ENCODE data around the gene BAG5. TPM values are rescaled to one million over a fixed set of nuclear protein-coding genes. Genes with fewer than 3 reads are reported as not detected.

BAG5 gene
- total RNA-seq, 1 experiment from 2014 or later: 22.5 TPM

DNA sequence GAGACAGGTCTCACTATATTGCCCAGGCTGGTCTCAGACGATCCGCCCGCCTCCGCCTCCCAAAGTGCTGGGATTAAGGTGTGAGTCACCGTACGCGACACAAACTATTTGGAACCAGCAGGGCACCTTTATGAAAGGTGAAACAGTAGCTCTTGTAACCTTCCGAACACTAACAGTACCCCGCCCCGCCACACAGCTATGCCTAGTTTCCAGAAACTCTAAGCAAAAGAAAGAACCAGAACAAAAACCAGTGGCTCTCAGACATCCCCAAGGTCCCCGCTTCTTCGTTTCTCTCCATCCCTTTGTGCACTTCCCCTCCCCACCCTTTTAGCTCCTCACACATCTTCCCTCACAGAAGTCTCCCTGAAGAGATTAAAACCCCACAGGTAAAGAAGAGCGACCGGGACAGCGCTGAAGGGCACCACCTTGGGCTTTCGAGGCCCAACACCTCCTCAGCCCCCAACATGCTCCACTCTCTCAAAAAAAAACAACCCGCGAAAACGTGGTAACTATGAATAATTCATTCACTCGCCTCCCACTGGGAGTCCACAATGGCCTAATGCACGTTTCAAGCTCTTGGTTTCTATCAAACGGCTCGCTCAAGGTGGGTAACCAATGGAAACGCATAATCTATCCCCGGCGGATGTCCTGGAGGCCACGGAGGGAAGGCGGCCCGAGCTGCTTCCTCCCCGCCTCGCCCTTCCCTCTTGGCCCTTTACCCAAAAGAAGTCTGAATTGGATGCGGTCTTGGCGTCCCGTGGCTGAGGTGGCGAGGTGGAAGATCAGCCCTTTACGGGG, 877 bp downstream of the BAG5 start:
- POLR2A ChIA-PET: interaction anchor here (0.6 kb wide), 1 partner anchor 11 kb away, joined by 3 read pairs; no protein-coding TSS in a partner anchor
- TF ChIP-seq REST (IDR thresholded peaks at IDR 0.05; ENCODE audit: insufficient read depth in 1 of 2, low read depth in 2 of 2, low read length in 1 of 2) (no peak), SIN3A (IDR thresholded peaks at IDR 0.05; ENCODE audit: borderline replicate concordance, insufficient read depth, low read depth, low read length) (no peak), POLR2AphosphoS5 (IDR thresholded peaks at IDR 0.05; ENCODE audit: low read depth, low read length) (no peak), TCF7L2 (IDR thresholded peaks at IDR 0.05; ENCODE audit: low read depth, low read length) (no peak)
- TF ChIP-seq, protein P1, sequence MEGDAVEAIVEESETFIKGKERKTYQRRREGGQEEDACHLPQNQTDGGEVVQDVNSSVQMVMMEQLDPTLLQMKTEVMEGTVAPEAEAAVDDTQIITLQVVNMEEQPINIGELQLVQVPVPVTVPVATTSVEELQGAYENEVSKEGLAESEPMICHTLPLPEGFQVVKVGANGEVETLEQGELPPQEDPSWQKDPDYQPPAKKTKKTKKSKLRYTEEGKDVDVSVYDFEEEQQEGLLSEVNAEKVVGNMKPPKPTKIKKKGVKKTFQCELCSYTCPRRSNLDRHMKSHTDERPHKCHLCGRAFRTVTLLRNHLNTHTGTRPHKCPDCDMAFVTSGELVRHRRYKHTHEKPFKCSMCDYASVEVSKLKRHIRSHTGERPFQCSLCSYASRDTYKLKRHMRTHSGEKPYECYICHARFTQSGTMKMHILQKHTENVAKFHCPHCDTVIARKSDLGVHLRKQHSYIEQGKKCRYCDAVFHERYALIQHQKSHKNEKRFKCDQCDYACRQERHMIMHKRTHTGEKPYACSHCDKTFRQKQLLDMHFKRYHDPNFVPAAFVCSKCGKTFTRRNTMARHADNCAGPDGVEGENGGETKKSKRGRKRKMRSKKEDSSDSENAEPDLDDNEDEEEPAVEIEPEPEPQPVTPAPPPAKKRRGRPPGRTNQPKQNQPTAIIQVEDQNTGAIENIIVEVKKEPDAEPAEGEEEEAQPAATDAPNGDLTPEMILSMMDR (IDR thresholded peaks at IDR 0.05): no peak
- H3K27ac ChIP-seq (ENCODE audit: low read length): peak overlapping the region; percentile 85
- in situ Hi-C loops (cut with HindIII; ENCODE audit: low pct_unique_long_range_greater_than_20kb, low sequenced_read_pairs) (no loop called here), intact Hi-C loops (cut with micrococcal nuclease; ENCODE audit: unreplicated experiment) (no loop called here)
- peaks cover 25% of the 10 kb centered on the region for H3K36me3 ChIP-seq (ENCODE audit: control insufficient read depth, insufficient read depth, low read length)
- peak overlapping the region; percentile 89 to 97 for H3K4me3 ChIP-seq (ENCODE audit: low read depth in 2 of 2, low read length in 2 of 2)
- CTCF ChIA-PET: no interaction called here
- no TSS peak for BruUV-seq (replicated peaks)
- H3K4me1 ChIP-seq (ENCODE audit: control insufficient read depth, insufficient read depth, low read length): peaks cover 42% of the 10 kb centered on the region
- ATAC-seq (peak; percentile 2; the same call in 1 of the 2 replicates), DNase-seq (ENCODE audit: low read depth, low spot score) (no peak)
- H3K9me3 ChIP-seq (ENCODE audit: control insufficient read depth, insufficient read depth, low read depth, low read length): no peaks in the 10 kb centered on the region
- H3K27me3 ChIP-seq (ENCODE audit: control insufficient read depth, insufficient read depth, low read length): no peaks in the 10 kb centered on the region

DNA sequence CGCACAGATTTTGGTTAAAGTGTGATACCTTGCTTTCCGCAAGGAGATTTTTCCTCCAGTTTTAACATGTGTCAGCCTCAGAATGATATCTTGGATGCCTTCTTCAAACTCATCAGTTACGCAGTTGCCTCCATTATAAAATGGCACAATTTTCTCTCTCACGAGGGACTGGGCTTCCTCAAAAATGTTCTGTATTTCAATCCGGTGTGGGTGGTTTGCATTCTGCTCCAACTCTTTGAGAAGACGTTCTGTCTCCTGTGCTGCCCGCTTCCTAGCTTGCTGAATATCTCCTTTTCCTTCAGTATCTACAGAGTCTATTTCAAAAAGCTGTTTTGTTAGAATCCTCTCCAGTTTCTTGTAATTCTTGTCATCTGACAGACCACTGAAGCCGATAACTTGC, 1.8 kb downstream of the BAG5 start:
- peaks cover 42% of the 10 kb centered on the region for H3K4me1 ChIP-seq (ENCODE audit: control insufficient read depth, insufficient read depth, low read length)
- H3K27ac ChIP-seq (ENCODE audit: low read length): peak overlapping the region; percentile 85; the same call in 1 of the 2 replicates
- ChIA-PET POLR2A (no interaction called here), CTCF (no interaction called here)
- intact Hi-C loops (cut with micrococcal nuclease; ENCODE audit: unreplicated experiment): no loop called here
- peaks cover 25% of the 10 kb centered on the region for H3K36me3 ChIP-seq (ENCODE audit: control insufficient read depth, insufficient read depth, low read length)
- no peak for ATAC-seq
- H3K4me3 ChIP-seq (ENCODE audit: low read depth in 2 of 2, low read length in 2 of 2): peak overlapping the region; percentile 89 to 97
- no peak for DNase-seq (ENCODE audit: low read depth, low spot score)
- H3K9me3 ChIP-seq (ENCODE audit: control insufficient read depth, insufficient read depth, low read depth, low read length): no peaks in the 10 kb centered on the region
- in situ Hi-C loops (cut with HindIII; ENCODE audit: low pct_unique_long_range_greater_than_20kb, low sequenced_read_pairs): no loop called here
- BruUV-seq (replicated peaks): no TSS peak
- no peaks in the 10 kb centered on the region for H3K27me3 ChIP-seq (ENCODE audit: control insufficient read depth, insufficient read depth, low read length)
- no peak for TF ChIP-seq SIN3A (IDR thresholded peaks at IDR 0.05; ENCODE audit: borderline replicate concordance, insufficient read depth, low read depth, low read length)
- TF ChIP-seq REST (IDR thresholded peaks at IDR 0.05; ENCODE audit: insufficient read depth in 1 of 2, low read depth in 2 of 2, low read length in 1 of 2): no peak
- TF ChIP-seq POLR2AphosphoS5 (IDR thresholded peaks at IDR 0.05; ENCODE audit: low read depth, low read length): no peak
